GM11168 (cell line): Measurements from ENCODE around the gene ECM2.

Experiments used
- in situ Hi-C: fragments of 300-500 bp; cut with MboI; formaldehyde crosslinking; loops from one replicate; pipeline ENCODE4 v1.12.0; 2022; ENCODE audit warnings: low sequenced_read_pairs; ENCODE audit not compliant: unreplicated experiment

ECM2 gene

GRCh38 chr9:92504881-92505280 is 30.9 kb downstream of the ECM2 start:
- in situ Hi-C loops, result loop anchor here (25.0 kb wide), 1 partner anchor 282 kb away; no protein-coding TSS in a partner anchor

- in situ Hi-C loops, result loop anchor here (25.0 kb wide), 1 partner anchor 284 kb away; no protein-coding TSS in a partner anchor
Observed at GRCh38 chr9:92503156-92503555, 32.6 kb downstream of the ECM2 start.

DNA sequence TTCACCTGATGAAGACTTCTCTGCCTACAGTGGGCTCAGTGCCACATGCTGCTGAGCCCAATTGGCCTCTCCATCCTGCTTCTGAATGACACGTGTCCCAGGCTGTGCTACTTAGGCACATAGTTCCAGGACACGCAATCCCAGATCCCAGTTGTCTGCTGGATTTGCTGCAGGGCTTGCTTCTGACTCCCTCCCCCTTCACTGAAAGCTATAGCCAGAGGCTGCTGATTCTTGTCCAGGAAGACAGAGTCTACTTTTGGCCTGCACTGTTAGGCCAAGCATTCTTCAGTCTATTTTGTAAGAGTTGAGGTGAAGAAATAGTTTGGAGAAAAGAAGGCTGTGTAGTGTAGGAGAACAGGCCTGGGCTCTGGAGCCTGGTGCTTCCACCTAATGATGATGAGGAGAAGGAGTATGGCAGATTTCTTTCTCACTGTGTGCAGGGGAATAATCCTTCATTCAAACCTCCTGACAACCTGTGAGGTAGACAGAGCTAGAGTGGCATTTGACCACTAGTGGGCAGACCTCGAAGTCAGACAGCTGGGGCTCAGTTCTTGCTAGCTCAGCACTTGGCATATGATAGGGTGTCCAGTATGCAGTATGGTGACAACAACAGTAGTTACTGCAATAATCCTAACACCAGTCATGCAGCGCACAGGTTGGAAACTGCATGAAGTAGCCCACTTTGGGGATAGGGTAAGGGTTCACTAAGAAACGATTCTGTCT is 34.0 kb downstream of the ECM2 start:
- in situ Hi-C loops, result loop anchor here (25.0 kb wide), 1 partner anchor 285 kb away; no protein-coding TSS in a partner anchor

GRCh38 chr9:92500725-92501124 is 35.1 kb downstream of the ECM2 start:
- in situ Hi-C loops, result loop anchor here (25.0 kb wide), 1 partner anchor 287 kb away; no protein-coding TSS in a partner anchor

GRCh38 chr9:92499701-92500100 is 36.1 kb downstream of the ECM2 start:
- in situ Hi-C loops, result loop anchor here (25.0 kb wide), 1 partner anchor 288 kb away; no protein-coding TSS in a partner anchor

DNA sequence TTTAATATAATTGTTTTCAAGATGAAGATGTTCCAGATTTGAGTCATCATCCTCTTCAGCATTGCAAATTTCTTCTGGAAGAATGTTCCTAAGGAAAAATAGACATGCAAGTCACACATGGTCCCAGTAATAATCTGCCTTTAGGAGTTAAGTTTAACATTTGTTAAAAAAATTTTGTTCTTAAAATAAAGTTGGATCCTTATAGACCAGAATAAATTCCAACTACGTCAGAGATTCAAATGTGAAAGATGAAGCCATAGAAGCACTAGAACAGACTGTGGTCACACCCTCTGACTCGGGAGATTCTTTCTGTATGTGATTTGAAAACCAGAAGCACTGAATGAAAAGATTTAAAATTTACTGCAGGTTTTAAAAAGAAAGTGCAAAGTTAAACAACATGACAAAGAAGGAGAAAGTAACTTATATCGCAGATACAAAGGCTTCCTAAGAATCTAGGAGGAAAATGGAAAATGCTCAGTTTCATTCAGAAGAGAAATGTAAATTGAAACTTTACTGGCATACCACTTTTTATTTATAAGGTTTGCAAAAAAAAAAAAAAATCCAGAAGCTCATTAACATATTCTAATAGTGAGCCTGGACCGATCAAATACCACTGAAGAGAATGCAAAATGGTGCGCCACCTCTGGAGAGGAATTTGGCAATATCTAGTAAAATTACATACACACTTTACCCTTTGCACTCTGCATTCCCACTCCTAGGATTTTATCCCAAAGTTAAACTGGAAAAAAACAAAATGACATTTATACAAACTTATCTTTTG is 39.2 kb downstream of the ECM2 start:
- in situ Hi-C loops, result no loop called here

DNA sequence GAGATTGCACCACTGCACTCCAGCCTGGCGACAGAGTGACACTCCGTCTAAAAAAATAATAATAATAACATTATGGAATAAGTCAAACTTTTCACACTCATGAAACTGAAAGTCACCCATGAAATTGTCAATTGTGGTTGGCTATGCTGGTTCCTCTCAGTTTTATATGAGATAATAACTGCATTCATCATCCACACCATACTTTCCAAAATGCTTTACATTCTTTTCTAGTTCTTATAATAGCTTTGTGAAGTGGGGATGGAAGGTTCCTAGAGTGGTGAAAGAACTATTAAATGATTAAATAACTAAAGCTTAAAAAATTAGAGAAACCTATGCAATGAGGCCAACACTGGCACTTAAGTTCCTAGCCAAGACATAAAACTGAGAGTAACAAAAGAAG is 40.9 kb downstream of the ECM2 start:
- in situ Hi-C loops, result no loop called here

DNA sequence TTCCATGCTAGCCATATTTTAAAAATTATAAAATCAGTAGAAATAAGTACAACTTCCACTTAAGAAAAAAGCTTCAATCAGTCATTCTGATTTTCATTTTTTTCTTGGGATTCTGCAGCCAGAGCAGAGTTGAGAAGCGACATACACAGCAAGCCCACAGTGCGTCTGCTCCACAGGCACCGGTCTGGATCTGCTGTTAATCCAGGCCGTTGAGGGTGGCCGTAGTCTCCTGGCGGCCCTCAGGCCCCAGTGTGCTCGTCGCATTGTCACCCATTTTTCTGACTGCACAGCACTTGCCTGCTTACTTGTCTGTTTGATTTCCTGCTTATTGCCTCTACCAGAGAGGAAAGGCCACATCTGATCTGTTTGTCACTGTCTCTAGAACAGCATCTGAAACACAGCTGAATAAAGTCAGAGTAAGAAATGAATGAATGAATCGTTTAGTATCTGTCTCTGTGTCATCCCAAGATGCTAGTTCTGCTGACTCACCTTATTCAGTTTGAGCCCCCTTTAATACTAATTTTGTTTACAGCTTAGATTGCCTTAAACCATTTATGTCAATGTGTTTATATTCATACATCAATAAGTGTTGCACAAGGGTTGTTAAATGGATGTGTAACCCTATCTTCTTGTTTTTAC is 41.9 kb downstream of the ECM2 start:
- in situ Hi-C loops, result no loop called here

GRCh38 chr9:92492781-92493401 is 42.9 kb downstream of the ECM2 start:
- in situ Hi-C loops, result no loop called here

DNA sequence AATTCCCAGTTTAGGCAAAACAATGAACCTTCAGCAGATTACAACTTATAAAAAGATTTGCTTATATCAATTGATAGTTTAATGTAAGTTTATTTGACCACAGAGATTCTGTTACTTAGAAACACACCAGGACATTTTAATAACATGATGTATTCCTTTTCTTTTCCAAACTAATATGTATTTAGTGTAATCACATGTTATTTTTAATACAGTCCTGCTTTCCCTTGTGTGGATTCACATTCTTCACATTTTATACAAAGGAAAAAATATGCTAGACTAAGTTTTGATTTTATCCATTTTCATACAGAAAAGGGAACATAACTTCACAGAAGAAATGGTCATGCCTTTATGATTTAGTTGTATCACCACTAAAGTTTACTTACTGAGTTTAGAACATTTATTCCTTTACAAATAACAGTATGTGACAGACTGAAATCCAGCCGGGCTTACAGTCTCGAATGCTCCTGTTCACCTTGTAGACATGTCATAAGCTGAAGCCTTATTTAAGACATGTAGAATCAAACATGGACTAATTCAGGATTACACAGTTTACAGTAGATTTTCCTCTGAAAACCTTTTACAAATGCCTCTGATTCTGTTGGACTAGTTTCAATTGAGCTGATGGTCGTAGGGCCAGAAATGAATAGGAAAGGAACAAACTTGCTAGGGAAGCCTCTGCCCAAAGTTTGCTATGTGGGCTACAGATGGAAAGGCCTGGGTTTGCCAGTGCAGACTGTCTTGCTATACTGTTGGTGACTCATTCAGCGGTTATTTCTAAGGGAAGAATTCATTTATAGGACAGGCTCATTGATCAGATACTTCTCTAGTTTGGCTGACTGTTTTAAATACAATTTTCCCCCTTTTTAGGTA is 46.9 kb downstream of the ECM2 start:
- in situ Hi-C loops, result no loop called here

DNA sequence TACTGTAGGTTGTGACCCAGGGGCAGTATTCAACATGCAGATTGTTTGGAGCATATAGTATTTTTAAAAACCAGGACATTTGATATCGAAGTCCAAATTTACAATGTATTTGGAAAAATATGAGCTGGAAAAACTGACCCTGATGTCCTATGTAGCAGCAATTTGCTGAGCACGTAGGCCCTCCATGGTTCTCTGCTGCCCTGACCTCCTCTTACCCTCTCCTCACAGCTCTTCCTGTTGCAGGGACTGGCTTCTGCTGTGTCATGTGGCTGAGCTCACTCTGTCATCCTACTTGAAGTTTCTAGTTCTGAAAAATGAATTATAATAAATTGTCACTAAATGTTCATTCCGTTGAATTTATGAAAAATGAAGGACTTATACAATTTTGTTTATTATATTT is 49.4 kb downstream of the ECM2 start:
- in situ Hi-C loops, result no loop called here

- in situ Hi-C loops, result no loop called here
Observed at GRCh38 chr9:92484563-92484962, 51.2 kb downstream of the ECM2 start.

GRCh38 chr9:92483627-92484545 is 51.9 kb downstream of the ECM2 start:
- in situ Hi-C loops, result no loop called here

DNA sequence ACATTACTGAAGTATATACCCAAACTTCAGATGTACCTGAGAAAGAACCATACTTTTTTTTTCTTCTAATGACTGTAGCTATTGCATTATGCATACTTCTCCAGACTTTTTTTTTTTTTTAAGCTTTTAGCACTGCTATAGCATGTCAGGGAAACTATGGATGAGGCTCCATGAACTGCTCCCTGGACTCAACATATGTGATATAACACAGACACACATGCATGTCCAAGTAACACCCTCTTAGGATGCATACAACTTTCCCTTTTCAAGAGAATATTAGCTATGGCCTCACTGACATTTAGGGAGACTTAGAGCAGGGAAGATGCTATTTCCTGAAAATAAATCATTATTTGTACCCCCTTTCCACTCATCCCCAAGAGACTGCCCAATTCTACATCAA is 53.0 kb downstream of the ECM2 start:
- in situ Hi-C loops, result no loop called here

DNA sequence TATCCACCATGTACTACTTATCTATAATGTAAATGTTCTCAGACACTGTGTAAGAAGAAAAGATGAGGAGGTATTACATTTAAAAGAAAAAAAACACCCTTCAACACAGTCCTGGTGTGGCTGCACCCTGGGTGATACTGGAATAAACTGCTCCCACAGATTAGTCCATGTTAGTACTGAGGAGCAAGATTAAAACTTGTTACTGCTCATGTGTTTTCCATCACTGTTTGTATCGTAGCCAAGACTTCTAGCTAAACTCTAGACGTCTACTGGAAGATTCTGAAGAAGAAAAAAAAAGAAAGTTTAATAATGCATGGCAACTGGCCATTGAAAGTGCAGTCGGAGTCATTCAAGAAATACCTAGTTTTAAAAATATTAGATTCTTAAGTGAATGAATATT is 53.5 kb downstream of the ECM2 start, which contains the start of gene ASPN:
Gene ASPN (minus strand): TSS at position 178 of the 400 bp plus-strand sequence.
- in situ Hi-C loops, result no loop called here

GRCh38 chr9:92480986-92481633 is 54.7 kb downstream of the ECM2 start:
- in situ Hi-C loops, result no loop called here

DNA sequence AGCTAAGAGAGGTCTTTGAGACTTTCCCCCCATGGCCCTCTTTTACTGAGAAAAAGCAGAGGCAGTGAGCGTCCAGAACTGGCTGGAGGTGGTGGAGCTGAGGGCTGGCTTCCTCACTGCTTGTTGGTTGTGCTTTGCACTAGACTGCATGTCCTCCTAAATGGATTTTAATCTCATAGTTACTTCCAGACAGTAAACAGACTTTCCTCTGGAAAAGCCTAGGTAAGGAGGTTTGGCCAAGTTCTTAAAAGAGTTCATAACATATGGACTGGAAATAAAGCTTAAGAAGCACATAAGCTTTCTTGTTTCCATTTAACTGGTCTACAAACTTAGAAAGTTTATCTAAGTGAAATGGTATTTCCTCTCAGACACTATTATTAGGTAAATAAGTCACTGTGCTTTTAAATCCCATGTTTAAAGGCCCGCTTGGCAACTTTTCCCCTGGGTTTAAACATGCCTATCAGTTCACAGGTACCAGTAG is 55.5 kb downstream of the ECM2 start:
- in situ Hi-C loops, result no loop called here

DNA sequence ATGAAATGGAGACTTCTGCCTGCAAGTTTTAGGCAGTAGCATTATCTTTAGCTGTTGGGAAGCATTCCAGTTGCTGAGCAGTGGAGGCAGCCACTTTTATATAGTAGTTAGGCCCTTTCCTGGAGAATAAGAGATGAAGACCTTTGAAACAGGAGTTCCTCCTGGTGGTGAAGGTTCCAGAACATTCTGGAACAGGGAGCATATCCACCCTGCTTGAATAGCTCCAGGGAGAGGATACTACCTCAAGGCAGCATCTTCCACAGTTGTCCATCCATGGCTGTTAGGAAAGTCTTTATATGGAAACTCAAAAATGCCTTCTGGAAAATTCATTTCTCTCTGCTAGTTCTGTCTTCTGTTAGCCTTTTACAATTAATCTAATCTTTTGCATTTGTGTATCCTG is 56.4 kb downstream of the ECM2 start:
- in situ Hi-C loops, result no loop called here
